SK-N-MC (cell line): ENCODE measurements around the gene RLN2.

Experiments used
- EZH2 ChIP-seq: fragments of 200-600 bp; sonication (generic); IDR thresholded peaks from one replicate; pipeline ENCODE4 v1.6.1; 2017; ENCODE audit warnings: antibody characterized with exemption
- FOXP2 ChIP-seq: optimal IDR thresholded peaks from 2 replicates; pipeline ENCODE3; 2011; ENCODE audit warnings: mild to moderate bottlenecking, moderate library complexity; ENCODE audit not compliant: insufficient read depth; ENCODE audit errors: extremely low read length, control extremely low read depth
- POLR2AphosphoS5 ChIP-seq: IDR thresholded peaks from 2 replicates; pipeline ENCODE4 v1.6.1; 2012; ENCODE audit warnings: mild to moderate bottlenecking, low read depth, low read length, borderline replicate concordance

GRCh38 chr9:5265939-5266338 lies 38.6 kb downstream of the RLN2 start:
- TF ChIP-seq FOXP2: no peak
- TF ChIP-seq POLR2AphosphoS5: no peak
- TF ChIP-seq EZH2: no peak
